ENCODE data around the gene CD63.

DNA sequence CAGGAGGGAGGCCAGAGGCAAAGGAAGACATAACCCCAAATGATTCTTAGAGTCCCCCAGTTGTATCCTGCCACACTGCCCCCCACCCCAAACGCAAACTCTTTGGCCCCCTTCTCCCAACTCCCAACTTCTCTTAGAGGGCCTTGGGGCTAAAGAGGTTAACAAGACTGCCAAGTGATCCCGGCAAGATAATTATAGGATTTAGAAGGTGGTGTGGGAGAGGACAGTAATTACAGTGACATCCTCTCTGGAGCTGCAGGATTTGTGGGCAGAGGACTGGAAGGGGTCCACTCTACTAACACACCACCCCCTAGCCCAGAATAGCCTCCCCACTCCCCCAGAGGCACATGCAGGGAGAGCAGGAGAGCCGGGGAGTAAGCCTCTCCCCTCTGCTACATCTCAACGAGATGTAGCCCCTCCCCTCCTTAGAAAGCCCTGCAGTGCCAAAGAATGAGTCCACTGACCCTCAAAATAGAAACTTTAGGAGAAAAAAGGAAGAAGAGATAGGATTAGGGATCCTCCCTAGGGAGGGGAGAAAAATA, 8.8 kb upstream of the CD63 start:
- TF ChIP-seq, protein P1, sequence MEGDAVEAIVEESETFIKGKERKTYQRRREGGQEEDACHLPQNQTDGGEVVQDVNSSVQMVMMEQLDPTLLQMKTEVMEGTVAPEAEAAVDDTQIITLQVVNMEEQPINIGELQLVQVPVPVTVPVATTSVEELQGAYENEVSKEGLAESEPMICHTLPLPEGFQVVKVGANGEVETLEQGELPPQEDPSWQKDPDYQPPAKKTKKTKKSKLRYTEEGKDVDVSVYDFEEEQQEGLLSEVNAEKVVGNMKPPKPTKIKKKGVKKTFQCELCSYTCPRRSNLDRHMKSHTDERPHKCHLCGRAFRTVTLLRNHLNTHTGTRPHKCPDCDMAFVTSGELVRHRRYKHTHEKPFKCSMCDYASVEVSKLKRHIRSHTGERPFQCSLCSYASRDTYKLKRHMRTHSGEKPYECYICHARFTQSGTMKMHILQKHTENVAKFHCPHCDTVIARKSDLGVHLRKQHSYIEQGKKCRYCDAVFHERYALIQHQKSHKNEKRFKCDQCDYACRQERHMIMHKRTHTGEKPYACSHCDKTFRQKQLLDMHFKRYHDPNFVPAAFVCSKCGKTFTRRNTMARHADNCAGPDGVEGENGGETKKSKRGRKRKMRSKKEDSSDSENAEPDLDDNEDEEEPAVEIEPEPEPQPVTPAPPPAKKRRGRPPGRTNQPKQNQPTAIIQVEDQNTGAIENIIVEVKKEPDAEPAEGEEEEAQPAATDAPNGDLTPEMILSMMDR (IDR thresholded peaks at IDR 0.05): no peak
- no peak for TF ChIP-seq POLR2AphosphoS5 (IDR thresholded peaks at IDR 0.05)
- no peak for TF ChIP-seq POLR2A (IDR thresholded peaks at IDR 0.05)
- TF ChIP-seq EP300 (IDR thresholded peaks at IDR 0.05; ENCODE audit: low read depth): no peak

Data from transverse colon (tissue), 4 donors.